Bronchial epithelial cell (primary cell): ENCODE measurements around the gene ULBP2. TPM values are rescaled to one million over a fixed set of nuclear protein-coding genes. Genes with fewer than 3 reads are reported as not detected.
"Not testable (repeated sequence)": the region's sequence is repeated elsewhere in the genome, so short reads cannot be mapped to it uniquely, and the experiment has no call there.

Experiments used
- DNase-seq: peaks from one replicate; pipeline ENCODE4 v3.0.0-alpha.2; 2010; ENCODE audit warnings: low read depth
- FAIRE-seq: peaks from 2 replicates; lab custom pipeline; 2011; peaks lifted over from hg19 to GRCh38; lab: Jason Lieb, UNC
- H3K27me3 ChIP-seq: 2 replicates; pipeline ENCODE4 v1.5.1; 2011; ENCODE audit warnings: low read length; ENCODE audit not compliant: control insufficient read depth, insufficient read depth
- H3K36me3 ChIP-seq: 2 replicates; pipeline ENCODE4 v1.5.1; 2011; ENCODE audit warnings: low read length; ENCODE audit not compliant: control insufficient read depth, insufficient read depth
- H3K4me3 ChIP-seq: 2 replicates; pipeline ENCODE4 v1.5.1; 2011; ENCODE audit warnings: mild to moderate bottlenecking, low read depth, low read length, control low read depth
- CTCF ChIP-seq: IDR thresholded peaks from 2 replicates; pipeline ENCODE4 v1.5.1; 2011; ENCODE audit warnings: mild to moderate bottlenecking, moderate library complexity, low read length, control low read depth, inconsistent platforms; ENCODE audit not compliant: insufficient read depth, severe bottlenecking
- total RNA-seq: library from RNA; depleted of rRNA; stranded (reverse); fragments of >200 nt; gene quantifications from 2 replicates; pipeline ENCODE4 v1.2.1, GENCODE V29; 2014

Gene ULBP2
- total RNA-seq, 1 donor from 2014 or later: 2.4 TPM

DNA sequence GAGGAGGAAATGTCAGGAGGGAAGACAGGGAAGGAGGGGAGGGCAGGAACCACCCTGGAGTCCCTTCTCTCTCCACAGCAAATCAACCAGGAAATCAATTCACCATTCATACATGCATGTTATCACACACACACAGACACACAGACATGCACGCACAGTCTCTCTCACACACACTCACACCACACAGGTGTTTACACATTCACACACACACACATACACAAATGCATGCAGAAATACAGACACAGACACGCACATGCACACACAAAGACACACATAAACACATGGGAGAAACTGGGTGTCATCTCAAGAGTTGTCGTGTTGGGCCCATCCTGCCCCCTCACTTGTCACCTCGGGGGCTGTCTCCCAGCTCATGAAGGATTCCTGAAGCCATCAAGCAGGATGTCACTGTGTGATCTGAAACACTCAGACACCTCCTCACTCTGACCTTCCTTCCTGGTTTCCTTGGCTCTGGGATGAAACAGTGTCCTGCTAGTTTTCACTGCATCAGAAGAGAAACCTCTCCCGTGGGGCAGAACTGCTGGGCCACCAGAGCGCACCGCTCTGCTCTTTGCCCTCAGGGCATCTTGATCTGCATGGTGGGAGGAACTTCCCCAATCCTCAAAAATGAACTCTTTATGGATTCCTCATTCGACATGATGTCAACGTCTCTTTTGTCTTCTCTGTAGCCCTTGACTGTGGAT, 28.1 kb upstream of the ULBP2 start:
- Histone ChIP-seq H3K27me3 (no peaks in the 10 kb centered on the region), H3K4me3 (no peak overlapping the region), H3K36me3 (peaks cover 10% of the 10 kb centered on the region)
- FAIRE-seq (peak; percentile 86), DNase-seq (no peak)
- no peak for TF ChIP-seq CTCF

- no peak for TF ChIP-seq CTCF
- FAIRE-seq: no peak
- no peak overlapping the region for H3K4me3 ChIP-seq
- no peak for DNase-seq
- peaks cover 19% of the 10 kb centered on the region for H3K36me3 ChIP-seq
- no peaks in the 10 kb centered on the region for H3K27me3 ChIP-seq
Observed at GRCh38 chr6:149915970-149916865, 25.6 kb upstream of the ULBP2 start.

GRCh38 chr6:149917679-149918078, 24.1 kb upstream of the ULBP2 start:
- Histone ChIP-seq H3K4me3 (no peak overlapping the region), H3K36me3 (peaks cover 21% of the 10 kb centered on the region), H3K27me3 (no peaks in the 10 kb centered on the region)
- FAIRE-seq (no peak), DNase-seq (peak; percentile 46)
- no peak for TF ChIP-seq CTCF

DNA sequence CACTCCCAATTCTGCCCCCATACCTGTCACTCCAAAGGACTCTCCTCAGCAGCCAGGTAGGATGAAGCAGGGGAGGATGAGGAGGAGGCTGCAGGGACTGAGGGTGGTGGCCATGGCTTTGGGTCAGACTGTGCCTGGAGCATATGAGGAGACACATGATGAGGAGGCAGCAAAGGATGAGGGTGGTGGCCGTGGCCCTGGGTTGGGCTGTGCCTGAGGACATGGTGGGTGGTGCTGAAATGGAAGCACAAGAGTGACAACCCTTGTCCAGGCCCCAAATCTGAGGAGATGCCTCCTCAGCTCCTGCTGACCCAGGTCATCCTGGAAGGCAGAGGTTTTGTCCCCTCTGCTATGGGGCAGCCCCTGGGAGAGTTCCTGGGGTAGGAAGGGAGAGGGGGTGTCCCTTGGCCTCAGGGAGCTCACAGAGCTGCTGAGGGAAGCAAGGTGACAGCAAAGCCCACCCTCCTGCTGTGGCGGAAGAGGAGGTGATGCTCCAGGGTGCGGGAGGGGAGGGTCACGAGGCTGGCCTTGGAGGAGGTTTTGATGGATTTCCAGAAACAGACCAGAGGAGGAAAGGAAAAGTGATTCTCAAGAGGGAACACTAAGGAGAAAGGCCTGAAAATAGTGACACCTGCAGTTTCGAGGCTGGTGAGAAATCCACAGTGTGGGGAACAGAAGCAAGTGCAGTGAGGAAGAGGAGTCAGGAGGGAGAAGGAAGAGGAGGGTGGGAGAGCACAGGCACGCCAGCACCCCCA, 23.5 kb upstream of the ULBP2 start:
- Histone ChIP-seq H3K36me3 (peaks cover 21% of the 10 kb centered on the region), H3K4me3 (no peak overlapping the region), H3K27me3 (no peaks in the 10 kb centered on the region)
- FAIRE-seq (no peak), DNase-seq (no peak)
- TF ChIP-seq CTCF: no peak

DNA sequence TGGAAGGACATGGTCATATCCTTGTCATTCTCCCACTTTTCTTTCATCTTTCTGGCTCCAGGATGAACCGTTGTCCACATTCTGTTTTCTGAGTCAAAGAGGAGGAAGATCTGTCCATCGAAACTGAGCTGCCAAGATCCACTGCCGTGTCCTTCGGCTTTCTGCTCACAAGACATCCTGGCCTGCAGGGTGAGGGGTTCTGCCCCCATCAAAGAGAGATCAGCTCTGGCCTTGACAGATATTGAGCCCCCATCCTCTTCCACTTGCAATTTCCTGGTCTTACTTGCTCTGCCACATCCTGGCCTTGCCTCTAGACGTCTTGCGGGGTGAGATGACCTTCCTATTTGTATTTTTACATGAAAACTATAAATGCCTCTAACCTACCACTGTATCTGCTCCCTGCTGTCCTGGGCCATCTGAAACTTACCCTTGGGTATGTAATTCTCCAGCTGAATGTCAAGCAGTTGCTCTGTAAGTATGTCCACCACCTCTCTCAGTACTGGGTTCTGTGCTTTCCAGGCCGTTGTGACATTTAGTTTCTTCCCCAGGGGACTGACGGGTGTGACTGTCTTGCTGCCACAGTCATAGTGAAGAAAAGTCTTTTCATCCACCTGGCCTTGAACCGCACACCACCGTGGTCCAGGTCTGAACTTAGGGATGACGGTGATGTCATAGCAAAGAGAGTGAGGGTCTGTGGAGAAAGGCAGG, 22.5 kb upstream of the ULBP2 start:
- H3K4me3 ChIP-seq, DNase-seq, H3K27me3 ChIP-seq: not testable (repeated sequence)
- peaks cover 21% of the 10 kb centered on the region for H3K36me3 ChIP-seq
- FAIRE-seq: peak; percentile 73
